Nephron (organoid): ENCODE data around the gene KCTD17.
A peak's percentile ranks its signal among the peaks of the same experiment; 100 is the strongest.

Source experiments
- H3K27ac Mint-ChIP-seq, 3 experiments: 2 replicates each; pipeline ENCODE4 v1.8.0; 2020; ENCODE audit warnings: mixed read lengths in 3 of 3, mild to moderate bottlenecking in 2 of 3, moderate library complexity in 1 of 3
- H3K27me3 Mint-ChIP-seq: 2 replicates; pipeline ENCODE4 v1.8.0; 2021; ENCODE audit warnings: low read depth, mild to moderate bottlenecking, moderate library complexity, mixed read lengths
- H3K36me3 Mint-ChIP-seq: 2 replicates; pipeline ENCODE4 v1.8.0; 2020; ENCODE audit warnings: low read depth, mixed read lengths
- H3K4me1 Mint-ChIP-seq: 2 replicates; pipeline ENCODE4 v1.8.0; 2020; ENCODE audit warnings: mixed read lengths
- H3K4me3 Mint-ChIP-seq, 3 experiments: 2 replicates each; pipeline ENCODE4 v1.8.0; 2020; ENCODE audit warnings: mild to moderate bottlenecking in 3 of 3, mixed read lengths in 3 of 3, moderate library complexity in 2 of 3
- H3K9me3 Mint-ChIP-seq: 2 replicates; pipeline ENCODE4 v1.8.0; 2020; ENCODE audit warnings: mixed read lengths
- CTCF ChIP-seq, 3 experiments: fragments of 200-600 bp; sonication (generic); IDR thresholded peaks; one replicate each; pipeline ENCODE4 v1.5.0; 2021; ENCODE audit warnings: antibody characterized with exemption in 3 of 3; ENCODE audit not compliant: unreplicated experiment in 3 of 3

The KCTD17 gene

GRCh38 chr22:37065961-37066360 lies 14.4 kb downstream of the KCTD17 start:
- no peak for TF ChIP-seq CTCF (IDR thresholded peaks at IDR 0.05; ENCODE audit: unreplicated experiment in 3 of 3)
- no peaks in the 10 kb centered on the region for H3K4me1 Mint-ChIP-seq
- no peaks in the 10 kb centered on the region for H3K9me3 Mint-ChIP-seq
- peaks cover 23% of the 10 kb centered on the region for H3K27me3 Mint-ChIP-seq
- no peaks in the 10 kb centered on the region for H3K36me3 Mint-ChIP-seq
- no peak overlapping the region for H3K27ac Mint-ChIP-seq
- H3K4me3 Mint-ChIP-seq, result no peak overlapping the region

- no peaks in the 10 kb centered on the region for H3K4me1 Mint-ChIP-seq
Observed at GRCh38 chr22:37067428-37067827, 15.9 kb downstream of the KCTD17 start.

GRCh38 chr22:37068859-37069258 lies 17.3 kb downstream of the KCTD17 start:
- H3K27ac Mint-ChIP-seq, result no peak overlapping the region
- H3K4me1 Mint-ChIP-seq, result no peaks in the 10 kb centered on the region
- no peak overlapping the region for H3K4me3 Mint-ChIP-seq
- no peaks in the 10 kb centered on the region for H3K36me3 Mint-ChIP-seq
- H3K27me3 Mint-ChIP-seq, result peaks cover 23% of the 10 kb centered on the region
- no peaks in the 10 kb centered on the region for H3K9me3 Mint-ChIP-seq
- peak in 1 of 3 experiments; percentile 19 for TF ChIP-seq CTCF (IDR thresholded peaks at IDR 0.05; ENCODE audit: unreplicated experiment in 3 of 3)

More at GRCh38 chr22:37067428-37067827, 15.9 kb downstream of the KCTD17 start:
- H3K4me3 Mint-ChIP-seq, result no peak overlapping the region
- no peak for TF ChIP-seq CTCF (IDR thresholded peaks at IDR 0.05; ENCODE audit: unreplicated experiment in 3 of 3)
- H3K27ac Mint-ChIP-seq, result no peak overlapping the region
- peaks cover 23% of the 10 kb centered on the region for H3K27me3 Mint-ChIP-seq
- no peaks in the 10 kb centered on the region for H3K9me3 Mint-ChIP-seq
- H3K36me3 Mint-ChIP-seq, result no peaks in the 10 kb centered on the region

GRCh38 chr22:37069319-37069718 lies 17.8 kb downstream of the KCTD17 start:
- Mint-ChIP-seq H3K27ac (no peak overlapping the region), H3K9me3 (no peaks in the 10 kb centered on the region)

GRCh38 chr22:37069719-37070118 lies 18.2 kb downstream of the KCTD17 start:
- no peak for TF ChIP-seq CTCF (IDR thresholded peaks at IDR 0.05; ENCODE audit: unreplicated experiment in 3 of 3)
- H3K4me1 Mint-ChIP-seq, result no peaks in the 10 kb centered on the region

More at GRCh38 chr22:37069319-37069718, 17.8 kb downstream of the KCTD17 start:
- Mint-ChIP-seq H3K4me1 (no peaks in the 10 kb centered on the region), H3K36me3 (no peaks in the 10 kb centered on the region), H3K27me3 (peaks cover 23% of the 10 kb centered on the region), H3K4me3 (no peak overlapping the region)
- TF ChIP-seq CTCF (IDR thresholded peaks at IDR 0.05; ENCODE audit: unreplicated experiment in 3 of 3), result no peak

GRCh38 chr22:37070334-37070733 lies 18.8 kb downstream of the KCTD17 start:
- H3K27ac Mint-ChIP-seq, result no peak overlapping the region
- no peak for TF ChIP-seq CTCF (IDR thresholded peaks at IDR 0.05; ENCODE audit: unreplicated experiment in 3 of 3)
- no peaks in the 10 kb centered on the region for H3K9me3 Mint-ChIP-seq
- H3K36me3 Mint-ChIP-seq, result no peaks in the 10 kb centered on the region
- H3K4me3 Mint-ChIP-seq, result no peak overlapping the region
- H3K4me1 Mint-ChIP-seq, result no peaks in the 10 kb centered on the region
- H3K27me3 Mint-ChIP-seq, result peaks cover 23% of the 10 kb centered on the region

More at GRCh38 chr22:37069719-37070118, 18.2 kb downstream of the KCTD17 start:
- Mint-ChIP-seq H3K27me3 (peaks cover 23% of the 10 kb centered on the region), H3K27ac (no peak overlapping the region), H3K4me3 (no peak overlapping the region), H3K36me3 (no peaks in the 10 kb centered on the region), H3K9me3 (no peaks in the 10 kb centered on the region)
